ENCODE results near the gene RGS21.

Gene RGS21

GRCh38 chr1:192379554-192379953 lies 62.8 kb downstream of the RGS21 start:
- H3K9ac ChIP-seq (ENCODE audit: low read depth, low read length) = no peak overlapping the region
- H3K9me3 ChIP-seq (ENCODE audit: insufficient read depth, low read depth, low read length) = no peaks in the 10 kb centered on the region
- peaks cover 8% of the 10 kb centered on the region; the same call in 1 of the 2 replicates for H3K4me1 ChIP-seq (ENCODE audit: insufficient read depth, low read length)
- no peaks in the 10 kb centered on the region for H3K27me3 ChIP-seq (ENCODE audit: insufficient read depth, low read length)
- H3K27ac ChIP-seq (ENCODE audit: low read length) = no peak overlapping the region
- no peak overlapping the region for H3K4me3 ChIP-seq (ENCODE audit: low read length)
- no peaks in the 10 kb centered on the region for H3K36me3 ChIP-seq (ENCODE audit: insufficient read depth, low read depth, low read length)

GRCh38 chr1:192382758-192383157 lies 66.0 kb downstream of the RGS21 start:
- H3K4me3 ChIP-seq (ENCODE audit: low read length) = no peak overlapping the region
- peaks cover 8% of the 10 kb centered on the region; the same call in 1 of the 2 replicates for H3K4me1 ChIP-seq (ENCODE audit: insufficient read depth, low read length)
- no peak overlapping the region for H3K27ac ChIP-seq (ENCODE audit: low read length)
- H3K36me3 ChIP-seq (ENCODE audit: insufficient read depth, low read depth, low read length) = no peaks in the 10 kb centered on the region
- no peaks in the 10 kb centered on the region for H3K27me3 ChIP-seq (ENCODE audit: insufficient read depth, low read length)
- H3K9ac ChIP-seq (ENCODE audit: low read depth, low read length) = no peak overlapping the region
- no peaks in the 10 kb centered on the region for H3K9me3 ChIP-seq (ENCODE audit: insufficient read depth, low read depth, low read length)

GRCh38 chr1:192386051-192386650 lies 69.4 kb downstream of the RGS21 start:
- Histone ChIP-seq H3K9ac (ENCODE audit: low read depth, low read length) (no peak overlapping the region), H3K27me3 (ENCODE audit: insufficient read depth, low read length) (no peaks in the 10 kb centered on the region), H3K27ac (ENCODE audit: low read length) (no peak overlapping the region), H3K4me3 (ENCODE audit: low read length) (no peak overlapping the region), H3K9me3 (ENCODE audit: insufficient read depth, low read depth, low read length) (no peaks in the 10 kb centered on the region), H3K36me3 (ENCODE audit: insufficient read depth, low read depth, low read length) (no peaks in the 10 kb centered on the region), H3K4me1 (ENCODE audit: insufficient read depth, low read length) (no peaks in the 10 kb centered on the region)

GRCh38 chr1:192395211-192395610 lies 78.4 kb downstream of the RGS21 start:
- no peaks in the 10 kb centered on the region for H3K27me3 ChIP-seq (ENCODE audit: insufficient read depth, low read length)
- no peak overlapping the region for H3K27ac ChIP-seq (ENCODE audit: low read length)
- H3K36me3 ChIP-seq (ENCODE audit: insufficient read depth, low read depth, low read length) = no peaks in the 10 kb centered on the region
- H3K9me3 ChIP-seq (ENCODE audit: insufficient read depth, low read depth, low read length) = no peaks in the 10 kb centered on the region
- H3K4me3 ChIP-seq (ENCODE audit: low read length) = no peak overlapping the region
- no peak overlapping the region for H3K9ac ChIP-seq (ENCODE audit: low read depth, low read length)
- H3K4me1 ChIP-seq (ENCODE audit: insufficient read depth, low read length) = no peaks in the 10 kb centered on the region

GRCh38 chr1:192395895-192396294 lies 79.1 kb downstream of the RGS21 start:
- no peak overlapping the region for H3K4me3 ChIP-seq (ENCODE audit: low read length)
- H3K27ac ChIP-seq (ENCODE audit: low read length) = no peak overlapping the region
- H3K36me3 ChIP-seq (ENCODE audit: insufficient read depth, low read depth, low read length) = no peaks in the 10 kb centered on the region
- no peaks in the 10 kb centered on the region for H3K4me1 ChIP-seq (ENCODE audit: insufficient read depth, low read length)
- no peaks in the 10 kb centered on the region for H3K27me3 ChIP-seq (ENCODE audit: insufficient read depth, low read length)
- H3K9me3 ChIP-seq (ENCODE audit: insufficient read depth, low read depth, low read length) = no peaks in the 10 kb centered on the region
- no peak overlapping the region for H3K9ac ChIP-seq (ENCODE audit: low read depth, low read length)

- H3K36me3 ChIP-seq (ENCODE audit: insufficient read depth, low read depth, low read length) = no peaks in the 10 kb centered on the region
- no peaks in the 10 kb centered on the region for H3K4me1 ChIP-seq (ENCODE audit: insufficient read depth, low read length)
- H3K9ac ChIP-seq (ENCODE audit: low read depth, low read length) = no peak overlapping the region
- H3K4me3 ChIP-seq (ENCODE audit: low read length) = no peak overlapping the region
- H3K27ac ChIP-seq (ENCODE audit: low read length) = no peak overlapping the region
- no peaks in the 10 kb centered on the region for H3K9me3 ChIP-seq (ENCODE audit: insufficient read depth, low read depth, low read length)
- no peaks in the 10 kb centered on the region for H3K27me3 ChIP-seq (ENCODE audit: insufficient read depth, low read length)
Observed at GRCh38 chr1:192399161-192399560, 82.4 kb downstream of the RGS21 start.

- H3K9me3 ChIP-seq (ENCODE audit: insufficient read depth, low read depth, low read length) = no peaks in the 10 kb centered on the region
- no peak overlapping the region for H3K4me3 ChIP-seq (ENCODE audit: low read length)
- H3K9ac ChIP-seq (ENCODE audit: low read depth, low read length) = no peak overlapping the region
- no peaks in the 10 kb centered on the region for H3K27me3 ChIP-seq (ENCODE audit: insufficient read depth, low read length)
- no peaks in the 10 kb centered on the region for H3K36me3 ChIP-seq (ENCODE audit: insufficient read depth, low read depth, low read length)
- no peaks in the 10 kb centered on the region for H3K4me1 ChIP-seq (ENCODE audit: insufficient read depth, low read length)
- no peak overlapping the region for H3K27ac ChIP-seq (ENCODE audit: low read length)
Observed at GRCh38 chr1:192401825-192402224, 85.0 kb downstream of the RGS21 start.

GRCh38 chr1:192402571-192402970 lies 85.8 kb downstream of the RGS21 start:
- Histone ChIP-seq H3K4me1 (ENCODE audit: insufficient read depth, low read length) (no peaks in the 10 kb centered on the region), H3K27ac (ENCODE audit: low read length) (no peak overlapping the region), H3K9me3 (ENCODE audit: insufficient read depth, low read depth, low read length) (no peaks in the 10 kb centered on the region), H3K27me3 (ENCODE audit: insufficient read depth, low read length) (no peaks in the 10 kb centered on the region), H3K9ac (ENCODE audit: low read depth, low read length) (no peak overlapping the region), H3K36me3 (ENCODE audit: insufficient read depth, low read depth, low read length) (no peaks in the 10 kb centered on the region), H3K4me3 (ENCODE audit: low read length) (no peak overlapping the region)

- Histone ChIP-seq H3K36me3 (ENCODE audit: insufficient read depth, low read depth, low read length) (no peaks in the 10 kb centered on the region), H3K9me3 (ENCODE audit: insufficient read depth, low read depth, low read length) (no peaks in the 10 kb centered on the region), H3K4me3 (ENCODE audit: low read length) (no peak overlapping the region), H3K9ac (ENCODE audit: low read depth, low read length) (no peak overlapping the region), H3K27ac (ENCODE audit: low read length) (no peak overlapping the region), H3K27me3 (ENCODE audit: insufficient read depth, low read length) (no peaks in the 10 kb centered on the region), H3K4me1 (ENCODE audit: insufficient read depth, low read length) (no peaks in the 10 kb centered on the region)
Observed at GRCh38 chr1:192407206-192407605, 90.4 kb downstream of the RGS21 start.
